Smooth muscle cell (in vitro differentiated cells): ENCODE results near the gene RFX3. TPM values are rescaled to one million over a fixed set of nuclear protein-coding genes. Genes with fewer than 3 reads are reported as not detected.

Experiments
- DNase-seq: peaks from one replicate; lab custom pipeline; 2025; ENCODE audit not compliant: unreplicated experiment; lab: John Stamatoyannopoulos, UW
- H2AFZ ChIP-seq: fragments of 200-600 bp; sonication (generic); 2 replicates; pipeline ENCODE4 v1.6.0; 2016; ENCODE audit warnings: antibody characterized with exemption, low read depth, mild to moderate bottlenecking
- H3F3A ChIP-seq: fragments of 200-600 bp; sonication (generic); 2 replicates; pipeline ENCODE4 v1.6.0; 2017; ENCODE audit warnings: antibody characterized with exemption, low read depth
- H3K27ac ChIP-seq: fragments of 200-600 bp; sonication (generic); 2 replicates; pipeline ENCODE4 v1.5.1; 2016; ENCODE audit warnings: low read depth, mild to moderate bottlenecking
- H3K27me3 ChIP-seq: fragments of 200-600 bp; sonication (generic); 2 replicates; pipeline ENCODE4 v1.6.1; 2016; ENCODE audit warnings: low read depth, mild to moderate bottlenecking
- H3K36me3 ChIP-seq: fragments of 200-600 bp; sonication (generic); 2 replicates; pipeline ENCODE4 v1.5.1; 2016; ENCODE audit warnings: low read depth
- H3K4me1 ChIP-seq: fragments of 200-600 bp; sonication (generic); 2 replicates; pipeline ENCODE4 v1.5.1; 2016; ENCODE audit warnings: low read depth
- H3K4me2 ChIP-seq: fragments of 200-600 bp; sonication (generic); 2 replicates; pipeline ENCODE4 v1.6.0; 2016; ENCODE audit warnings: mild to moderate bottlenecking
- H3K4me3 ChIP-seq: fragments of 200-600 bp; sonication (generic); 2 replicates; pipeline ENCODE4 v1.5.1; 2016; ENCODE audit warnings: mild to moderate bottlenecking
- H3K79me2 ChIP-seq: fragments of 200-600 bp; sonication (generic); 2 replicates; pipeline ENCODE4 v1.6.0; 2016; ENCODE audit warnings: low read depth, mild to moderate bottlenecking
- H3K9ac ChIP-seq: fragments of 200-600 bp; sonication (generic); 2 replicates; pipeline ENCODE4 v1.6.0; 2016; ENCODE audit warnings: low read depth
- H3K9me3 ChIP-seq: fragments of 200-600 bp; sonication (generic); replicated peaks from 2 replicates; pipeline ENCODE4 v1.5.1; 2016; ENCODE audit warnings: low read depth
- H4K20me1 ChIP-seq: fragments of 200-600 bp; sonication (generic); 2 replicates; pipeline ENCODE4 v1.6.0; 2016; ENCODE audit warnings: low read depth
- CTCF ChIP-seq: fragments of 200-600 bp; sonication (generic); IDR thresholded peaks from 2 replicates; pipeline ENCODE4 v1.5.1; 2017; ENCODE audit warnings: borderline replicate concordance, mild to moderate bottlenecking, antibody characterized with exemption; ENCODE audit not compliant: insufficient read depth, poor library complexity, severe bottlenecking
- WGBS: methylation state at CpG from one replicate; pipeline ENCODE4 v1.1.7; 2016; ENCODE audit warnings: low lambda C conversion rate; 5-methylcytosine and 5-hydroxymethylcytosine counted together
- polyA plus RNA-seq: library from polyadenylated mRNA; unstranded; fragments of >200 nt; fragmentation: Nextera tagmentation; extraction: Ambion mirVana; gene quantifications from 2 replicates; pipeline ENCODE4 v1.2.1, GENCODE V29; 2016
- total RNA-seq: library from RNA; depleted of rRNA; stranded (reverse); fragments of >200 nt; gene quantifications from 2 replicates; pipeline ENCODE4 v1.2.3, GENCODE V29; 2014

RFX3 gene
- total and polyA plus RNA-seq, 2 experiments from 2014 or later: 4.4 to 14.1 TPM

GRCh38 chr9:3193791-3194190 lies 332.0 kb downstream of the RFX3 start:
- no peaks in the 10 kb centered on the region for H3F3A ChIP-seq
- H3K27ac ChIP-seq: no peak overlapping the region
- no peak overlapping the region for H3K4me3 ChIP-seq
- no peaks in the 10 kb centered on the region for H3K4me1 ChIP-seq
- no peaks in the 10 kb centered on the region for H4K20me1 ChIP-seq
- no peak overlapping the region for H2AFZ ChIP-seq
- DNase-seq: no peak
- H3K4me2 ChIP-seq: no peak overlapping the region
- H3K9me3 ChIP-seq: no peaks in the 10 kb centered on the region
- TF ChIP-seq CTCF: no peak
- H3K9ac ChIP-seq: no peak overlapping the region
- WGBS: 89% methylated on average over 4 of the region's 4 CpGs
- no peaks in the 10 kb centered on the region for H3K36me3 ChIP-seq
- H3K27me3 ChIP-seq: no peaks in the 10 kb centered on the region
- H3K79me2 ChIP-seq: no peaks in the 10 kb centered on the region

DNA sequence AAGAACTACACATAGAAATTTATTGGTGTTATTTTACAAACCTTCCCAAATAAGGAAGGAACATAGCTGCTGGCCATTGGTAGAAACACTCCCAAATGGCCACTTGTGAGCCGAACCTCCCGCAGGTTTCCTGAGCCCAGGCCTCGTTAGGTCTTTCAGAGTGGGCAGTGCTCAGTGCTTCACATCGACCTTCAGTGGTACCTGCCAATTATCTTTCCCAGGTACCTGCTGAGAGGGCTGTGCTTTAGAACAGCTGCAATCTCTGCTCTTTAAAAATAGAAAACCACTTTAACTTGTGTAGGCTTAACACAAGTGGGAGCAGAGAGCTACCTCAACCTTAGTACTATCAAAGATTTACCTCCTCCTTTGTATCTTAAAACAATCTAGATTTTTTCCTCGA lies 334.1 kb downstream of the RFX3 start:
- no peaks in the 10 kb centered on the region for H3F3A ChIP-seq
- H3K4me2 ChIP-seq: no peak overlapping the region
- no peak overlapping the region for H3K4me3 ChIP-seq
- no peaks in the 10 kb centered on the region for H3K4me1 ChIP-seq
- no peak for DNase-seq
- no peaks in the 10 kb centered on the region for H3K9me3 ChIP-seq
- H3K79me2 ChIP-seq: no peaks in the 10 kb centered on the region
- H3K36me3 ChIP-seq: no peaks in the 10 kb centered on the region
- H2AFZ ChIP-seq: no peak overlapping the region
- WGBS: 81% methylated on average over 5 of the region's 5 CpGs
- no peaks in the 10 kb centered on the region for H4K20me1 ChIP-seq
- no peak overlapping the region for H3K27ac ChIP-seq
- H3K9ac ChIP-seq: no peak overlapping the region
- peaks cover 4% of the 10 kb centered on the region for H3K27me3 ChIP-seq
- TF ChIP-seq CTCF: no peak

DNA sequence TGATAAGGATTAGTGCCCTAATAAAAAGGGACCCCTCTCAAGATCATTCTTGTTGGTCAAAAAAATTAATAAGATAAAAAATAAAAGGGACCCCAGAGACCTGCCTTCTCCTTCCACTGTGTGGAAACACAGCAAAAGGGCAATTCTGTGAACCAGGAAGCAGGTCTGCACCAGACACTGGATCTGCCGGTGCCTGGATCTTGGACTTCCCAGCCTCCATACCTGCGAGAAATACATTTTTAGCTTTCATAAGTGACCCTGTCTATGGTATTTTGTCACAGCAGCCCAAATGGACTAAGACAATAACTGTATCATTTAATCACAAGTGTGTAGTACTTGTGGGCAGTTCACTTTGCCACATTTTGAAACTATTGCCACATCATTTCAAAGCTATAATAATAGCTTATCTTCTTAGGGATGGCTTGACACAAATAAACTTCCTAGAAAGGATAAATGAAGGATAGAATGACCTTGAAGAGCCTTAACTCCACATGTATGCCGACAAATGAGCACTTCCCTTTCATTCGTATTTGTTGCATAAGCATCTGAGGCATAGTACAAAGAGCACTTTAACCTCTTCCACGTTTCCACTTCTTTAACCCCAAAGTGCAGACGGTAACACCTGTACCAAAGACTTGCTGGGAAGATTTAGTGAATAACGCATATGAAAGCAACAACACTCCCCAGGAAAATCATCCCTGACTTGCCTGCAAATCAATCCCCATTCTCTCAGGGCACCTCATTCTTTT lies 336.5 kb downstream of the RFX3 start:
- no peak for TF ChIP-seq CTCF
- Histone ChIP-seq H3K36me3 (no peaks in the 10 kb centered on the region), H2AFZ (no peak overlapping the region), H3K4me1 (no peaks in the 10 kb centered on the region), H3K4me3 (no peak overlapping the region), H3K4me2 (no peak overlapping the region), H3K27me3 (peaks cover 7% of the 10 kb centered on the region), H4K20me1 (no peaks in the 10 kb centered on the region), H3K9me3 (no peaks in the 10 kb centered on the region), H3K79me2 (no peaks in the 10 kb centered on the region), H3K27ac (no peak overlapping the region), H3F3A (no peaks in the 10 kb centered on the region), H3K9ac (no peak overlapping the region)
- 77% methylated on average over 7 of the region's 7 CpGs for WGBS
- no peak for DNase-seq

- Histone ChIP-seq H3K9ac (no peak overlapping the region), H3F3A (no peaks in the 10 kb centered on the region), H3K4me1 (no peaks in the 10 kb centered on the region), H3K27me3 (peaks cover 32% of the 10 kb centered on the region), H3K9me3 (no peaks in the 10 kb centered on the region), H2AFZ (no peak overlapping the region), H3K36me3 (no peaks in the 10 kb centered on the region), H3K4me2 (no peak overlapping the region), H3K27ac (no peak overlapping the region), H4K20me1 (no peaks in the 10 kb centered on the region), H3K4me3 (no peak overlapping the region), H3K79me2 (no peaks in the 10 kb centered on the region)
- WGBS: 85% methylated on average over 4 of the region's 4 CpGs
- no peak for TF ChIP-seq CTCF
- no peak for DNase-seq
Measured at GRCh38 chr9:3186751-3187150, 339.1 kb downstream of the RFX3 start.
